GM19395 (cell line): Measurements from ENCODE around the gene ZNF681.
"Not testable (repeated sequence)": the region's sequence is repeated elsewhere in the genome, so short reads cannot be mapped to it uniquely, and the experiment has no call there.

Source experiments
- ATAC-seq: cut with Tn5 transposase; IDR thresholded peaks from one replicate; pipeline ENCODE4 v1.9.1; 2021; ENCODE audit warnings: mild to moderate bottlenecking, moderate library complexity; ENCODE audit not compliant: unreplicated experiment

Gene ZNF681

GRCh38 chr19:23774524-23774971 lies 15.9 kb upstream of the ZNF681 start:
- ATAC-seq, result no peak

GRCh38 chr19:23774106-23774505 lies 15.4 kb upstream of the ZNF681 start:
- no peak for ATAC-seq

GRCh38 chr19:23772675-23773063 lies 14.0 kb upstream of the ZNF681 start:
- no peak for ATAC-seq

GRCh38 chr19:23771761-23772674 lies 13.3 kb upstream of the ZNF681 start:
- ATAC-seq, result no peak

GRCh38 chr19:23771316-23771715 lies 12.6 kb upstream of the ZNF681 start:
- ATAC-seq, result no peak

- ATAC-seq, result no peak
Observed at GRCh38 chr19:23770672-23771250, 12.1 kb upstream of the ZNF681 start.

GRCh38 chr19:23769691-23770468 lies 11.2 kb upstream of the ZNF681 start:
- ATAC-seq, result no peak

GRCh38 chr19:23766951-23767350 lies 8.3 kb upstream of the ZNF681 start:
- ATAC-seq, result no peak

GRCh38 chr19:23764781-23765180 lies 6.1 kb upstream of the ZNF681 start:
- ATAC-seq, result no peak

GRCh38 chr19:23762884-23763711 lies 4.4 kb upstream of the ZNF681 start:
- ATAC-seq, result peak; percentile 66

- ATAC-seq, result no peak
Observed at GRCh38 chr19:23762548-23762883, 3.8 kb upstream of the ZNF681 start.

- not testable (repeated sequence) for ATAC-seq
Observed at GRCh38 chr19:23760326-23760725, 1.6 kb upstream of the ZNF681 start.

GRCh38 chr19:23743633-23744232 lies 15.0 kb downstream of the ZNF681 start:
- ATAC-seq, result not testable (repeated sequence)

- ATAC-seq, result not testable (repeated sequence)
Observed at GRCh38 chr19:23730729-23731465, 27.8 kb downstream of the ZNF681 start.

GRCh38 chr19:23724161-23724560 lies 34.5 kb downstream of the ZNF681 start:
- not testable (repeated sequence) for ATAC-seq

- ATAC-seq, result no peak
Observed at GRCh38 chr19:23718802-23719201, 39.9 kb downstream of the ZNF681 start.

GRCh38 chr19:23716792-23717191 lies 41.9 kb downstream of the ZNF681 start:
- no peak for ATAC-seq

- ATAC-seq, result no peak
Observed at GRCh38 chr19:23709347-23709746, 49.3 kb downstream of the ZNF681 start.

GRCh38 chr19:23706657-23707056 lies 52.0 kb downstream of the ZNF681 start:
- ATAC-seq, result no peak

- no peak for ATAC-seq
Observed at GRCh38 chr19:23699521-23699860, 59.2 kb downstream of the ZNF681 start.
